HG03460 (cell line): ENCODE measurements around the gene WDR72.

Experiments used
- ATAC-seq: cut with Tn5 transposase; IDR thresholded peaks from one replicate; pipeline ENCODE4 v1.9.1; 2021; ENCODE audit not compliant: unreplicated experiment

Gene WDR72

DNA sequence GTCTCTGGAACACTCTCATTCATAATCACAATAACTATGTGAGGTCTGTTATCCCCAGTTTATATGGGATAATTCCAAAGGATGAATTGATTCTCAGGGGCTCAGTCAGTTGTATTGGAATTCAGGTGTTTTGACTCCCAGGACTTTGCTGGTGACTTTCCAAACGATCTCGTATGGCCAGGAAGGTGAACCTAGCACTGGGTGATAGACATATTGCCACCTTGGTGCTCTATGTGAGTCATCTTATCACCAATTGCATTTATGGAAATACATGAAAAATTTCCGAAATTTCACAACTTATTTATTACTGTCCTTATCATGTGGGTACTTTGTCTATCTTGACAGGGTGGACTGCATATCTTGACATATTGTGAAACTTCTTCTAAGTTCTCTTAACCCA, 287.3 kb downstream of the WDR72 start:
- ATAC-seq, result no peak

DNA sequence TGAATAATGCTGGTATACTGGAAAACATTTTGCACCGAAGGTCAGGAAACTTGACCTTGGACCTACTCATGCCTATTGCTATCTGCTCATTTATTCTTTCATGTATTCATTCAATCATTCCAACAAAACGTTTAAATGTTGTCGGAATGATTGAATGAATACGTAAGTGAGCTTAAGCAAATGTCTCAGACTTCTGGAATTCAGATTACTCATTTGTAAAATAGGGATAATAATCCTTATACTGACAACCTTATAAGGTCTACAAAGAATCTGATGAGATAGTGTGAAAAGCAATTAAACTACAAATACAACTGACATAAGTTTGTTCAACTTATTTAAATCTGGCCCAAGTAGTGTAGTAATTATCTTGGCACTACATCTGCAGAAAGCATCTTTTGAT, 288.7 kb downstream of the WDR72 start:
- no peak for ATAC-seq

DNA sequence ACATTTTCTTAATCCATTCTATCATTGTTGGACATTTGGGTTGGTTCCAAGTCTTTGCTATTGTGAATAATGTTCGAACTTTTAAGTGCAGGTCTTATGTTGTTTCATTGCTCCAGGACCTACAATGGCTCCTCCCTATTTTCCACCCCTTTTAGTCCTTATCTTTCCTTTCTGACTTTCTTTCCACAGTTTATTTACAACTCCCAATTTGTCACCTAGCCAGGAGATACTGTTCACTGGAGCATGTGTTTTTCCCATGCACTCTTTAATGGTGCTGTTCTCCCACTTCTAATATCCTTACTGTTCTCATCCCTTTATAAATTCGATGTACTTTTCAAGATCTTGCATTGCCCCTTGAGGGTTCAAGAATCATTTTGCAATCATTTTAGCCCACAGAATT, 290.0 kb downstream of the WDR72 start:
- ATAC-seq, result no peak
